GM19351 (cell line): ENCODE data around the gene HOMER3.

Source experiments
- ATAC-seq: cut with Tn5 transposase; IDR thresholded peaks from one replicate; pipeline ENCODE4 v1.9.1; 2021; ENCODE audit warnings: mild to moderate bottlenecking, moderate library complexity; ENCODE audit not compliant: unreplicated experiment

Gene HOMER3

GRCh38 chr19:18940769-18941627 is at the start of gene HOMER3:
TSS of gene HOMER3 (minus strand) at chr19:18941217. CDS start at chr19:18938982, 2,235 bp downstream.
- ATAC-seq: no peak

DNA sequence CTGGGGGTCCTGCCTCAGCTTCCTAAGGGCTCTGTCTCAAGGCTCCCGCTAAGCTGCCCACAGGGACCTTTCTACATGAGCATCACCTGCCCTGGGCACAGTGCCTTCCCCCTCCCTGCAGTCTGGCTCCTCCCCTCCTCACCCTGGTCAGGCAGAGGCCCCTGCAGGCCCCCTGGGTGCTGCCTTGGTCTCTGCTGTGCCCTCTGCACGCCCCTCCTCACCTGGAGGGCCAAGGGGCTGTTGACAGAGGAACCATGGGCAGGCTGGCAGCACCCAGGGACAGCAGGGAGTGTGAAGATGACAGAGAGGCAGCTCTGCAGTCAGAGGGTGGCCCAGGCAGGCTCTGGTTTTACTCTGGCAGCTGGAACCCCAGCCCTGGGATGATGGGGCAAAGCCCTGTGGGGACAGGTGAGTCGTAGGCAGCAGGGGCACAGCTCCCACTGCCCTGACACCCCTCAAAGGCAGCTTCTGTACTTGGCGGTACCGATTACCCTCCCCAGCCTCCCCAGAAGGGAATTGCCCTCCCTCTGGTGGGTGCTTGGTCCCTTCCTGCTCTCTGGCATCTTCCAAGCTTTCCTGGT is 49.2 kb upstream of the HOMER3 start:
- no peak for ATAC-seq

DNA sequence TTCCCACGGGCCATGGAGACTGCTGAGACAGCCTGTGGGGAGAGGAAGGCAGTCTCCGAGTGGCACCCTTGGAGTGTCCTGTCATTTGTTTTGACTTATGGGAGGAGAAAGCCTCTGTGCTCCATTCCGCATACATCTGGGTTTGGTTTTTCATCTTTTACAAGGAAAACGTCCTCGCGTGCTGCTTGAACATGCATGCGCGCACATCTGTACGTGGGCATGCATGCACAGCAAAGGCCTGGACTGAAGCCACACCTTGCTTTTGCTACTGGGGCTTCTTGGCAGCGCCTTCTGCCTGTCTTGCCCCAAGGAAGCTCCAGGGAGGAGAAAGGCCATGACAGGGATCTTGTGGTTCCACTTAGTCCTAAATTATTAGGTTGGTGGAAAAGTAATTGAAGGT is 48.3 kb upstream of the HOMER3 start:
- no peak for ATAC-seq

- ATAC-seq: no peak
Observed at GRCh38 chr19:18987456-18987855, 46.4 kb upstream of the HOMER3 start.

GRCh38 chr19:18985257-18985656 is 44.2 kb upstream of the HOMER3 start:
- no peak for ATAC-seq

- no peak for ATAC-seq
Observed at GRCh38 chr19:18984251-18984650, 43.2 kb upstream of the HOMER3 start.

DNA sequence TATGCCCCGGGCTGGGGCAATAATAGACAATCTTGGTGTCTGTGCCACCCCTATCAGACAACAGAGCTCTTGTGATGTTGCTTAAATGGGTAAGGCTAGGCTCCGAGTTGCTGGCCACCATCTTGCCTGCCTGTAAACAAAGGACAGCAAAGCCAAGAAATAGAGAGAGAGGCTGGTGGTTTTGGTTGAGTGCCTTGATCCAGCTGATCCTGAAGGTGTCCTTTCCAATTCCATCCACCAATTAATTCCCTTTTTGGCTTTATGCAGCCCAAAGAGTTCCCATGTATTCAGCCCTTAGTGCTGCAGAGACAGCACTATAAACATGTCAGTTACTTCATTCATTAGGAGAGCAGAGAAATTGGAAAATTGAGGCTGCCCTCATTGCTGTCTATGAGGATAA is 41.7 kb upstream of the HOMER3 start:
- ATAC-seq: no peak

GRCh38 chr19:18980432-18981020 is 39.5 kb upstream of the HOMER3 start:
- no peak for ATAC-seq

DNA sequence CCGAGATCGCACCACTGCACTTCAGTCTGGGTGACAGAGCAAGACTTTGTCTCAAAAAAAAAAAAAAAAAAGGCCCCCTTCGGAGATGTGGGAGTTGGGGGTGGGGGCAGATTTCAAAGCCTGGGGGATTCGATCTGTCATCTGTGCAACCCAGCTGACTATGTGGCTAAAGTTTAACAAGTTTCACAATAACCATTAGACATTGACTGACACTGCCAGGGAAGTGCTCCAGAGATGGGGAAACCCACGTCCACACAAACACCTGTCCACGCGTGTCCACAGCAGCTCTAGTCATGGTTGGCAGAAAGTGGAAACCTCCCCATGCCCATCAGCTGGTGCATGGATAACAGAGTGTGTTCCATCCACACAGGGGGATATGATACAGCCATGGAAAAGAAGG is 37.6 kb upstream of the HOMER3 start:
- ATAC-seq: no peak

DNA sequence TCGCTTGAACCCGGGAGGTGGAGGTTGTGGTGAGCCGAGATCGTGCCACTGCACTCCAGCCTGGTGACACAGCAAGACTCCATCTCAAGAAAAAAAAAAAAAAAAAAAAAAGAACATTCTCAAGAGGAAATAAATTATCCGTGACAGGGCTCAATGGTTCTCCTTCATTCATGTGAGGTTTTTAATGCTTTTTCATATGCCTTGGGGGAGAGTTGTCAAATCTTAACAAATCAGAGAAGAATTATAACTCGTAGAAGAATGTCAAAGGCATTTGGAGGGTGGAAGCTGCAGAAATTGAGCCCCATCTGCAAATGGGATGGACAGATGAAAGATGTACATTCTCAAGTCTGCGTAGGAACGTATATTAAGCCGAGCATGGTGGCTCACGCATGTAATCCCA is 34.9 kb upstream of the HOMER3 start:
- ATAC-seq: no peak

DNA sequence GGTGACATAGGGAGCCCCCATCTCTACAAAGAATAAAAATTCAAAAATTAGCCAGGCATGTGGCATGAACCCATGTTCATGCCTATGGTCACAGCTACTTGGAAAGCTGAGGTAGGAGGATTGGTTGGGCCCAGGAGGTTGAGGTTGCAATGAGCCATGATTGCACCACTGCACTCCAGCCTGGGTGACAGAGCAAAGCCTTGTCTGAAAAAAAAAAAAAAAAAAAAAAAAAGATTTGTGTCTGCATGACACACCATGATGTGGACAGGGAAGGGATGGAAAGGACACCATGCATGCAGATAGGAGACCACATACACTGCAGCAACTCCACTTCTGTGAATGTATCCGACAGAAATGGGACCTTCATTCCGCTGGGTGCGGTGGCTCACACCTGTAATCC is 34.0 kb upstream of the HOMER3 start:
- no peak for ATAC-seq

DNA sequence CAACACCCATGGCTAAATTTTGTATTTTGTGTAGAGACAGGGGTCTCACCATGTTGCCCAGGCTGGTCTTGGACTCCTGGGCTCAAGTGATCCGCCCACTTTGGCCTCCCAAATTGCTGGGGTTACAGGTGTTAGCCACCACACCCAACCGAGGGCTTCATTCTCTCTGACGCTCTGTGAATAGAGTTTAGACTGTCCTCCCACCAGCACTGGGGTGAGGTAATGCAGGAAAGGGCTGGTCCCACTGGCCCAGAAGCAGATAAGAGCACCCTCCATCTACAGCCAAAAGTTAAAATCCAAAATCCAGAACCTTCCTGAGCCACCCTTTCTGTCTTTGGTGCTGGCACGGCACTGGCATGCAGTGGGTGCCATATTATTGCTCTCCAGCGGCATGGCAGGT is 31.8 kb upstream of the HOMER3 start:
- ATAC-seq: no peak

- no peak for ATAC-seq
Observed at GRCh38 chr19:18972301-18972811, 31.3 kb upstream of the HOMER3 start.

DNA sequence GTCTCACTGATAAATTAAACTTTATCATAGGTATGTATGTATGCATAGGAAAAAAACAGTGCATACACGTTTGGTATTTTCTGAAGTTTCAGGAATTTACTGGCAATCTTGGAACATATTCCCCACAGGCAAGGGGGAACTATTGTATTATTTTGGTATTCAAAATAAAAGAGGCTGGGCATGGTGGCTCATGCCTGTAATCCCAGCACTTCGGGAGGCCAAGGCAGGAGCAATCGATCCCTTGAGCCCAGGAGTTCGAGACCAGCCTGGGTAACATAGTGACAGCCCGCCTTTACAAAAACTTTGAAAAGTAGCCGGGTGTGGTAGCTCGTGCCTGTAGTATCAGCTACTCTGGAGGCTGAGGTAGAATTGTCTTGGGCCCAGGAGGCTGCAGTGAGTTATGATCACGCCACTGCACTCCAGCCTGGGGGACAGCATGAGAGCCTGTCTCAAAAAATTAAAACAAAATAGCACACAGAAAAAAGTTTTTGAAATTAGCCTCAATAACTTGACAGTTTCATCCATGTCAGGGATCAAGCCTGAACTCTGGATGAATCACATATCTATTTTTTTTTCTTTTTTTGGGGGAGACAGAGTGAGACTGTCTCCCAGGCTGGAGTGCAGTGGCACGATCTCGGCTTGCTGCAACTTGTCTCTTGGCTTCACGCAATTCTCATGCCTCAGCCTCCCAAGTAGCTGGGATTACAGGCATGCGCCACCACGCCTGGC is 29.1 kb upstream of the HOMER3 start:
- no peak for ATAC-seq

GRCh38 chr19:18967358-18968146 is 26.5 kb upstream of the HOMER3 start:
- ATAC-seq: no peak

DNA sequence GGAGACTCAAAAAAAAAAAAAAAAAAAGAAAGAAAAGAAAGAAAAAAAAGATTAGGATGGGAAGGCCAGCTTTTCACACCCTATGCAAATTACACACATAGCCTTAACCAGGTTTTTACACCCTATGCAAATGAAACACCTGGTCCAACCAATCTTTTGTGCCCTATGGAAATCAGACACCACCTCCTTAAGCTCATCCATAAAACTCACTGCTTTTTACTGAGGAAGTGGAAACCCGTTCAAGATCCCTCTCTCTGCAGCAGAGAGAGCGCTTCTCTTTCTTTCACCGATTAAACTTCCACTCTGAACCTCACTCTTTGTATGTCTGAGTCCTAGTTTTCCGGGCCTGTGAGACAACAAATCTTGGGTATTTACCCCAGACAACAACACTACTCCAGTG is 25.3 kb upstream of the HOMER3 start:
- no peak for ATAC-seq

DNA sequence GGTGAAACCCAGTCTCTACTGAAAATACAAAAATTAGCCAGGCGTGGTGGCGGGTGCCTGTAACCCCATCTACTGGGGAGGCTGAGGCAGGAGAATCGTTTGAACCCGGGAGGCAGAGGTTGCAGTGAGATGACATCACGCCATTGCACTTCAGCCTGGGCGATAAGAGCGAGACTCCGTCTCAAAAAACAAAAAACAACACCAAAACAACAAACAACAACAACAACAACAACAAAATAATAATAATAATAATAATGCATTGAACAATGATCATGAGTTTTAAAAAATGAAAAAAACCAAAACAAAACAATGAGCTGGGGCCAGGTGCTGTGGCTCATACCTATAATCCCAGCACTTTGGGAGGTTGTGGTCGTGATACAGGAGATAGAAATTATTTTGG is 23.1 kb upstream of the HOMER3 start:
- ATAC-seq: no peak

- no peak for ATAC-seq
Observed at GRCh38 chr19:18961767-18962620, 21.0 kb upstream of the HOMER3 start.

GRCh38 chr19:18960370-18960769 is 19.4 kb upstream of the HOMER3 start:
- no peak for ATAC-seq

- ATAC-seq: no peak
Observed at GRCh38 chr19:18955042-18955441, 14.0 kb upstream of the HOMER3 start.
